ENCODE measurements around the gene BCCIP.

Gene BCCIP

DNA sequence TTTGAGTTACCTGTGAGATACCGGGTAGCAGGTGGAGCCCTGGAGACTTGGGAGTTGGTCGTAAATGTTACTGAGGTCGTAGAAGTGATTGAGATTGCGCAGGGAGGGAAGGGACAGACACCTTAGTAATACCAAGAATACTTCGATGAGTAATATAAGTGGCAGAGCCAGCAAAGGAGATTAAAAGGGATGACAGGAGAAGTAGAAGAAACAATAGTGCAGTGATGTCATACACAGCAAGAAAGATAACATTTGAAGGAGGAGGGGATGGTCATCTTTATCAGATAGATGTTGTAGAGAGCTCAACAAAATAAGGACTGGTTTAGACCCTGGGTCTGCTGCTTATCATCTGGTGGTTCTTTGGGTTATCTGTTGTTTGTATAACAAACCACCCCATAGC is 5.0 kb downstream of the BCCIP start:
- H3K4me3 ChIP-seq (ENCODE audit: low read depth, low read length): no peak overlapping the region
- DNase-seq (ENCODE audit: low read depth): no peak
- TF ChIP-seq, protein P1, sequence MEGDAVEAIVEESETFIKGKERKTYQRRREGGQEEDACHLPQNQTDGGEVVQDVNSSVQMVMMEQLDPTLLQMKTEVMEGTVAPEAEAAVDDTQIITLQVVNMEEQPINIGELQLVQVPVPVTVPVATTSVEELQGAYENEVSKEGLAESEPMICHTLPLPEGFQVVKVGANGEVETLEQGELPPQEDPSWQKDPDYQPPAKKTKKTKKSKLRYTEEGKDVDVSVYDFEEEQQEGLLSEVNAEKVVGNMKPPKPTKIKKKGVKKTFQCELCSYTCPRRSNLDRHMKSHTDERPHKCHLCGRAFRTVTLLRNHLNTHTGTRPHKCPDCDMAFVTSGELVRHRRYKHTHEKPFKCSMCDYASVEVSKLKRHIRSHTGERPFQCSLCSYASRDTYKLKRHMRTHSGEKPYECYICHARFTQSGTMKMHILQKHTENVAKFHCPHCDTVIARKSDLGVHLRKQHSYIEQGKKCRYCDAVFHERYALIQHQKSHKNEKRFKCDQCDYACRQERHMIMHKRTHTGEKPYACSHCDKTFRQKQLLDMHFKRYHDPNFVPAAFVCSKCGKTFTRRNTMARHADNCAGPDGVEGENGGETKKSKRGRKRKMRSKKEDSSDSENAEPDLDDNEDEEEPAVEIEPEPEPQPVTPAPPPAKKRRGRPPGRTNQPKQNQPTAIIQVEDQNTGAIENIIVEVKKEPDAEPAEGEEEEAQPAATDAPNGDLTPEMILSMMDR (IDR thresholded peaks at IDR 0.05; ENCODE audit: low read depth, low read length, missing control alignments): no peak

DNA sequence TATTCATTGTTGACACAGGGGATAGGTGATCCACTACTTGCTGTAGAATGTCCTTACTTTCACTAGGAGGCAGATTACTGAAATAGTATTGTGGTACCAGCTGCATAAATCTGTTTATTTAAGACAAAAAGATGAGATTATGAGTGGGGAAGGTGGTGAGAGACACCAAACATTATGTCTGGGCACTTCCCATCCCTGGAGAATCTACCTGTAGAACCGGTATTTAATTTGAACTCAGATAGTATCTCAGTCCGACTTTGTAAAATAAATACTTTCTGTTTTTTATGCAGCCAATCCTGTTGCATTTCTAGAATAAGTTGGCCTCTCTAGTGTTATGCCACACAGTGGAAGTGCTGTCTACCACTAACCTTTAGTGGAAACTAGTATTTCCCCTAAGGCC is 13.4 kb downstream of the BCCIP start:
- no peak for DNase-seq (ENCODE audit: low read depth)
- H3K4me3 ChIP-seq (ENCODE audit: low read depth, low read length): no peak overlapping the region
- TF ChIP-seq, protein P1 (IDR thresholded peaks at IDR 0.05; ENCODE audit: low read depth, low read length, missing control alignments): no peak

DNA sequence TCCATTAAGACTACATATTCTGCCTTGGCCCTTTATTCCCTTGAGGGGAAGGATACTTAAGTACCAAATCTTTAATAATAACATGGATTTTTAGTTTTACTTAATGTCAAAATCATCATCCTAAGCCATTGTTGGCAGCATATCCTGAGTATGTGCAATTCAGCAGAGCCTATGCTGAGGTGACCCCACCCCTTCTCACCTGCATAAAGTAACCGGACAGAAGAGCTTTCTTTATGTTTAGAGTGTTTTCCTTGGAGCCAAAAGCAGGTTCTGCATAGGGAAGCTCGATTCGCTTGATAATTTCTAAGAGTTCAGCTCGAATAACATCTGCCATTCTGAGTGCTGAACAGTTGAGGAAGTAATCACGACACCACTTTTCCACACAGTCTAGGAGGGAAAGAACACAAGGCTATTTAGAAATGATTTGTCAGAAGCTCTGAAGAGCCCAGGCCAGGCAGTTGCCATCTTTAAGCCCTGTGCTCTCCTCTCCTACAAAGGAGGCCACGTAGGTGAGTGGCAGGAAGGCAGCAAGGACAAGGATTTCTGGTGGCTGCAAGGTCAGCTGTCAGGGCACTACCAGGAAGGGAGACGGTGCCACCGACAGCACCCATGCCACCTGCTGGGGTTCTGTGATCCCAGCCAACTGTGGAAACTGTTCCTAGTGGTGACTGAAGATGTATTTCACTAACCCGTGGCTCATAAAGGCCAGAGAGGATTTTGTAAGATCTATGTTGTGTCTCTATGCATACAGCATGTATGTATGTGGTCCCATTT is 15.6 kb downstream of the BCCIP start:
- H3K4me3 ChIP-seq (ENCODE audit: low read depth, low read length): no peak overlapping the region
- TF ChIP-seq, protein P1 (IDR thresholded peaks at IDR 0.05; ENCODE audit: low read depth, low read length, missing control alignments): no peak
- no peak for DNase-seq (ENCODE audit: low read depth)

DNA sequence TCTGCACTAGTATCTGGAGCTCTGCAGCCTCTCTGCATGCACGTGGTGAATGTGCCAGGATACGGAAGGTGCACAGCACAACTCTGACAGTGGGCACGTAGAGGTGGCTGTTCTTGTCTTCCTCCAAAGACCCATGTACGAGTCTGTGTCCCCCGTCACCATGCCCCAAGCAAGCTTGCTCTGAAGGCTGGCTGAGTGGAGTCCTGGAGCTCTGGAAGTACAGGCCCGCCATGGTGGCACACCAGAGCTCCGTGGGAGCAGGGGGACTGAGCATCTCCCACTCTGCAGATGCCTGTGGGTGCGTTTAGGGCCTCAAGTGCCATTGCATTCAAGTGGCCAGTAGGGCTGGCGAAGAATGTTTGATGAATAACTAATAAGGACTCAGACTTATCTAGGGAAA is 17.1 kb downstream of the BCCIP start:
- TF ChIP-seq, protein P1 (IDR thresholded peaks at IDR 0.05; ENCODE audit: low read depth, low read length, missing control alignments): no peak
- H3K4me3 ChIP-seq (ENCODE audit: low read depth, low read length): no peak overlapping the region
- DNase-seq (ENCODE audit: low read depth): no peak

DNA sequence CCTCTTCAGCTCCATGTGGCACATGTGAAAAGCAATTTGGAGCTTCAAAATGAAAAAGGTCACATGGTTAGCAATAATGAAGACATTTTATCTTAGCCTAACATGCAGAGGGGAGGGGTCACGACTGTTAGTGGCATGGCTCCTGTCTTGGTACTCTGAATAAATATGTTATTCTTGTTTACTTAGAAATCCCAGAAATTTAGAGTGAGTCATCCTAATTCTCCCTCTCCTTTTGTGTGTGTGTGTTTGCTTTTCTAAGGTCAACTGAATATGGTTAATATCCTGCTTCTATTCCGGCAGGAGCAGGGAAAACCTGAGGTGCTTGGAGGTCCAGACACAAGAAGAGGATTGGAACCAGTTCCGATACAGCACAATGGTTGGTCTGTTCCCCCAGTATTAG is 17.6 kb downstream of the BCCIP start:
- no peak for DNase-seq (ENCODE audit: low read depth)
- H3K4me3 ChIP-seq (ENCODE audit: low read depth, low read length): no peak overlapping the region
- TF ChIP-seq, protein P1 (IDR thresholded peaks at IDR 0.05; ENCODE audit: low read depth, low read length, missing control alignments): no peak

DNA sequence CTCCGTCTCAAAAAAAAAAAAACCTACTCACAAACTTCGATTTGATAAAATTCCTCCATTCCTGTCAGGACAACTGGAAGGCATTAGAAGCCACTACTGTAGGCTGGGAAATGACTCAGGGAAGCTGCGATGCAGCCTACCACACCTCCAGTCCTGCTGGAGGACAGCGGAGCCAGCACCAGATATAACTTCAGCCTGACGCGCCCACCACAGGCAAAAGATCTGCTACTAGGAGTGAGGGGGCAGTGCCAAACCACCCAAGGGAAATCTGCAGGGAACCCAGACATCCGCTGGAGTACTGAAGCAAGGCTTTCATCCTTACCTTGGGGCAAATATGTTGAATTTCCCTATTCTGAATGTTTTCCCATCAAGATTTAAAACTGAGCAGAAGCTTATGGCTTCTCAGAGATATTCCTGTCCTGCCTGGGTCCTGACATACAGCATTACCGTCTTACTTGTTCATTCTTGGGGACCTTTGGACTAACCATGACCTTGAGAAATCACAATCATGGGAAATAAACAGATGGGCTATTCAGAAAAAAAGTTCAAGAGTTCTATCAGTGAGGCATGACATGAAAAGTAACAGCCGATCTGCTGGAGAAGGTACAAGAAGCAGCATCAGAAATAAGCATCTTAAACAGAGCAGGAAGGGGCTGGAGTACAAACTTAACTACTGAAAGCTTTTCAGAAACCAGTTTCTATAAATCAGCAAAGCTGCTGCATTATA is 20.4 kb downstream of the BCCIP start:
- no peak overlapping the region for H3K4me3 ChIP-seq (ENCODE audit: low read depth, low read length)
- TF ChIP-seq, protein P1 (IDR thresholded peaks at IDR 0.05; ENCODE audit: low read depth, low read length, missing control alignments): no peak
- no peak for DNase-seq (ENCODE audit: low read depth)

All from GM12864 (cell line).